ENCODE results near the gene OGG1. TPM values are rescaled to one million over a fixed set of nuclear protein-coding genes. Genes with fewer than 3 reads are reported as not detected.

OGG1 gene
- total and polyA plus RNA-seq, 10 of the 15 experiments (the other 5 are each of a cell fraction or from before 2014, with no cell fraction given) = 4.8 to 38.8 (median 27.2) TPM

- ChIA-PET RAD21 (ENCODE audit: unreplicated experiment) (interaction anchor here (1.4 to 1.9 kb wide), 2 partner anchors 65 to 375 kb away, joined by 3 to 6 read pairs; partner anchors contain the start of gene ARPC4), CTCF (interaction anchor here (0.6 to 3.5 kb wide), 9 partner anchors 9 to 375 kb away, joined by 3 to 45 read pairs (median 4); no protein-coding TSS in a partner anchor), POLR2A (no interaction called here), SMC1A (ENCODE audit: uncharacterized antibody, unreplicated experiment) (interaction anchor here (0.9 to 1.1 kb wide), 5 partner anchors 37 to 329 kb away, joined by 3 to 4 read pairs (median 3); no protein-coding TSS in a partner anchor)
- no peak overlapping the region for H2AFZ ChIP-seq (ENCODE audit: control insufficient read depth, low read depth, low read length)
- TF ChIP-seq SMAD1 (IDR thresholded peaks at IDR 0.05; ENCODE audit: low read depth, partially characterized antibody) (no peak), SUZ12 (IDR thresholded peaks at IDR 0.05; ENCODE audit: unreplicated experiment) (no peak), FOXK2 (IDR thresholded peaks at IDR 0.05) (no peak), ZNF217 (IDR thresholded peaks at IDR 0.05) (no peak), SUPT20H (IDR thresholded peaks at IDR 0.05; ENCODE audit: borderline replicate concordance, control insufficient read depth, low read depth, low read length) (no peak), IKZF2 (IDR thresholded peaks at IDR 0.05) (no peak), YBX1 (IDR thresholded peaks at IDR 0.05) (no peak), CEBPZ (IDR thresholded peaks at IDR 0.05; ENCODE audit: low read depth, low read length) (no peak), NBN (IDR thresholded peaks at IDR 0.05) (no peak)
- TF ChIP-seq, protein P1, sequence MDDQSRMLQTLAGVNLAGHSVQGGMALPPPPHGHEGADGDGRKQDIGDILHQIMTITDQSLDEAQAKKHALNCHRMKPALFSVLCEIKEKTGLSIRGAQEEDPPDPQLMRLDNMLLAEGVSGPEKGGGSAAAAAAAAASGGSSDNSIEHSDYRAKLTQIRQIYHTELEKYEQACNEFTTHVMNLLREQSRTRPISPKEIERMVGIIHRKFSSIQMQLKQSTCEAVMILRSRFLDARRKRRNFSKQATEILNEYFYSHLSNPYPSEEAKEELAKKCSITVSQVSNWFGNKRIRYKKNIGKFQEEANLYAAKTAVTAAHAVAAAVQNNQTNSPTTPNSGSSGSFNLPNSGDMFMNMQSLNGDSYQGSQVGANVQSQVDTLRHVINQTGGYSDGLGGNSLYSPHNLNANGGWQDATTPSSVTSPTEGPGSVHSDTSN (IDR thresholded peaks at IDR 0.05; ENCODE audit: insufficient replicate concordance, low read depth, low read length) = no peak
- 77% methylated on average over 2 of the region's 2 CpGs for WGBS (ENCODE audit: insufficient coverage, insufficient replicate concordance, low lambda C conversion rate, missing lambda C conversion rate)
- BruUV-seq (replicated peaks) = no TSS peak
- ATAC-seq = no peak
- no peak overlapping the region for H3K27ac ChIP-seq (ENCODE audit: control insufficient read depth, insufficient read depth)
- no peak overlapping the region for H3K9ac ChIP-seq (ENCODE audit: control insufficient read depth, insufficient read depth, low read length)
- in situ Hi-C loops (cut with MboI) (loop anchor here (5.0 kb wide), 1 partner anchor 225 kb away; no protein-coding TSS in a partner anchor), intact Hi-C loops (cut with micrococcal nuclease; ENCODE audit: unreplicated experiment) (loop anchor here (1.0 kb wide), 1 partner anchor 224 kb away; no protein-coding TSS in a partner anchor)
- no peaks in the 10 kb centered on the region for H3K9me3 ChIP-seq (replicated peaks; ENCODE audit: control insufficient read depth, insufficient read depth, low read length)
- no peaks in the 10 kb centered on the region for H3K36me3 ChIP-seq (ENCODE audit: control insufficient read depth in 2 of 2, insufficient read depth in 2 of 2, low read length in 1 of 2)
- H3K79me2 ChIP-seq (ENCODE audit: control insufficient read depth, insufficient read depth, low read length) = peaks cover 11% of the 10 kb centered on the region
- no peak overlapping the region for H3K4me2 ChIP-seq (ENCODE audit: control insufficient read depth, insufficient read depth)
- DNase-seq (ENCODE audit: low read depth, low spot score) = no peak
- FAIRE-seq = no peak
- H3K4me1 ChIP-seq (ENCODE audit: control insufficient read depth, insufficient read depth, low read length) = peaks cover 4% of the 10 kb centered on the region
- H4K20me1 ChIP-seq (ENCODE audit: control insufficient read depth, insufficient read depth) = no peaks in the 10 kb centered on the region
- no peak overlapping the region for H3K4me3 ChIP-seq
- no peaks in the 10 kb centered on the region; a peak in 1 of 4 replicates for H3K27me3 ChIP-seq (replicated peaks in 1 of 2; ENCODE audit: control insufficient read depth in 2 of 2, insufficient read depth in 2 of 2, low read length in 1 of 2)
These were observed 22.0 kb upstream of the OGG1 start for GRCh38 chr3:9727743-9728142.

Data from GM12878 (cell line).